Cardiac septum (tissue), 1 donor: ENCODE results near the gene CCDC160. TPM values are rescaled to one million over a fixed set of nuclear protein-coding genes. Genes with fewer than 3 reads are reported as not detected.
"Not testable (repeated sequence)": the region's sequence is repeated elsewhere in the genome, so short reads cannot be mapped to it uniquely, and the experiment has no call there.

Experiments
- DNase-seq: peaks from one replicate; pipeline ENCODE4 v3.0.0-alpha.2; 2020; ENCODE audit warnings: low spot score
- intact Hi-C: fragments of 100-400 bp; cut with DNase I; formaldehyde crosslinking; loops from one replicate; pipeline ENCODE4 v1.14.0; 2022
- long read RNA-seq: library from polyadenylated mRNA; unstranded; transcript quantifications from one replicate; pipeline ENCODE4 v2.0.0, GENCODE V29; 2021
- total RNA-seq: library from RNA; stranded (reverse); fragmentation: NEBNext Ultra II Directional; extraction: Animal tissue kit (Norgen Biotek cat#: 25700); gene quantifications from one replicate; pipeline ENCODE4 v1.2.1, GENCODE V29; 2021
- donor health status: DM: no; HTN: no; CAD: no.

Gene CCDC160
- total RNA-seq: not detected
- long read RNA-seq: 0 reads

- intact Hi-C loops: no loop called here
- DNase-seq: no peak
Observed at GRCh38 chrX:134236626-134237614, at the start of gene CCDC160. Gene CCDC160, plus strand, starts transcription at chrX:134237182. Its CDS starts 7,619 bp downstream, at chrX:134244801.

- intact Hi-C loops: no loop called here
- no peak for DNase-seq
Observed at GRCh38 chrX:134191281-134191680, 45.7 kb upstream of the CCDC160 start.

- intact Hi-C loops: no loop called here
- no peak for DNase-seq
Observed at GRCh38 chrX:134194915-134195314, 42.1 kb upstream of the CCDC160 start.

GRCh38 chrX:134202561-134202960 lies 34.4 kb upstream of the CCDC160 start:
- DNase-seq: no peak
- intact Hi-C loops: no loop called here

- DNase-seq: no peak
Observed at GRCh38 chrX:134206221-134206620, 30.8 kb upstream of the CCDC160 start.

GRCh38 chrX:134210465-134210864 lies 26.5 kb upstream of the CCDC160 start:
- no peak for DNase-seq
- intact Hi-C loops: no loop called here

More at GRCh38 chrX:134206221-134206620, 30.8 kb upstream of the CCDC160 start:
- intact Hi-C loops: no loop called here

- intact Hi-C loops: no loop called here
- DNase-seq: no peak
Observed at GRCh38 chrX:134235236-134235635, 1.7 kb upstream of the CCDC160 start.

GRCh38 chrX:134238144-134238543 lies 1.2 kb downstream of the CCDC160 start:
- intact Hi-C loops, DNase-seq: not testable (repeated sequence)

- no peak for DNase-seq
- intact Hi-C loops: no loop called here
Observed at GRCh38 chrX:134239016-134239415, 2.0 kb downstream of the CCDC160 start.

GRCh38 chrX:134240209-134240608 lies 3.2 kb downstream of the CCDC160 start:
- intact Hi-C loops: no loop called here
- no peak for DNase-seq

GRCh38 chrX:134241960-134242619 lies 5.1 kb downstream of the CCDC160 start:
- no peak for DNase-seq
- intact Hi-C loops: no loop called here

- DNase-seq: no peak
- intact Hi-C loops: no loop called here
Observed at GRCh38 chrX:134244043-134244442, 7.1 kb downstream of the CCDC160 start.

GRCh38 chrX:134246282-134246681 lies 9.3 kb downstream of the CCDC160 start:
- intact Hi-C loops: no loop called here
- no peak for DNase-seq

GRCh38 chrX:134247492-134247891 lies 10.5 kb downstream of the CCDC160 start:
- DNase-seq: no peak
- intact Hi-C loops: no loop called here

- DNase-seq: no peak
- intact Hi-C loops: no loop called here
Observed at GRCh38 chrX:134249241-134249640, 12.3 kb downstream of the CCDC160 start.

- intact Hi-C loops: no loop called here
- DNase-seq: no peak
Observed at GRCh38 chrX:134251241-134251640, 14.3 kb downstream of the CCDC160 start.

GRCh38 chrX:134254511-134254910 lies 17.5 kb downstream of the CCDC160 start:
- DNase-seq: no peak
- intact Hi-C loops: no loop called here

GRCh38 chrX:134255555-134255954 lies 18.6 kb downstream of the CCDC160 start:
- intact Hi-C loops: no loop called here
- DNase-seq: no peak

GRCh38 chrX:134256684-134257083 lies 19.7 kb downstream of the CCDC160 start:
- no peak for DNase-seq
- intact Hi-C loops: no loop called here

- DNase-seq: no peak
- intact Hi-C loops: no loop called here
Observed at GRCh38 chrX:134258202-134258601, 21.2 kb downstream of the CCDC160 start.

GRCh38 chrX:134285934-134286333 lies 49.0 kb downstream of the CCDC160 start:
- DNase-seq, intact Hi-C loops: not testable (repeated sequence)
